Spleen (tissue), 11 donors: Measurements from ENCODE around the gene TMIE. TPM values are rescaled to one million over a fixed set of nuclear protein-coding genes. Genes with fewer than 3 reads are reported as not detected.
A peak's percentile ranks its signal among the peaks of the same experiment; 100 is the strongest.

Experiments
- DNase-seq: peaks from one replicate; pipeline ENCODE4 v3.0.0-alpha.2; 2020
- H3K27ac ChIP-seq, 8 donors: fragments of 200-600 bp; sonication (generic) in 7 of 8; 1 replicate in 4 of 8; 2 replicates in 4 of 8; pipeline versions ENCODE4 v1.5.0 to v1.8.0; 2016 to 2021; ENCODE audit warnings: inconsistent platforms in 4 of 8, mild to moderate bottlenecking in 4 of 8, moderate library complexity in 1 of 8
- H3K27me3 ChIP-seq, 7 donors: fragments of 200-600 bp; sonication (generic) in 6 of 7; replicated peaks in 1 of 7; 1 replicate in 4 of 7; 2 replicates in 3 of 7; pipeline versions ENCODE4 v1.5.0 to v1.8.0; 2016 to 2021; ENCODE audit warnings: inconsistent platforms in 3 of 7, mild to moderate bottlenecking in 1 of 7
- H3K36me3 ChIP-seq, 6 donors: fragments of 200-600 bp; sonication (generic) in 5 of 6; 1 replicate in 4 of 6; 2 replicates in 2 of 6; pipeline versions ENCODE4 v1.5.0 to v1.8.0; 2016 to 2021; ENCODE audit warnings: inconsistent platforms in 2 of 6
- H3K4me1 ChIP-seq, 6 donors: fragments of 200-600 bp; sonication (generic) in 5 of 6; 1 replicate in 3 of 6; 2 replicates in 3 of 6; pipeline versions ENCODE4 v1.5.0 to v1.8.0; 2016 to 2021; ENCODE audit warnings: inconsistent platforms in 3 of 6
- H3K4me3 ChIP-seq, 8 donors: fragments of 200-600 bp; sonication (generic) in 7 of 8; 1 replicate in 4 of 8; 2 replicates in 4 of 8; pipeline versions ENCODE4 v1.5.0 to v1.8.0; 2016 to 2021; ENCODE audit warnings: inconsistent platforms in 4 of 8, mild to moderate bottlenecking in 4 of 8, moderate library complexity in 2 of 8
- H3K9me3 ChIP-seq, 8 donors: fragments of 200-600 bp; sonication (generic) in 7 of 8; 1 replicate in 4 of 8; 2 replicates in 4 of 8; pipeline versions ENCODE4 v1.5.0 to v1.8.0; 2016 to 2021; ENCODE audit warnings: inconsistent platforms in 4 of 8
- CTCF ChIP-seq, 11 experiments: fragments of 200-600 bp in 7 of 11; fragments of 450-650 bp in 4 of 11; sonication (generic) in 4 of 11; IDR thresholded peaks in 8 of 11; conservative IDR thresholded peaks in 3 of 11; 1 replicate in 7 of 11; 2 replicates in 4 of 11; pipeline versions ENCODE4 v1.4.0 to v1.8.0; 2016 to 2021; ENCODE audit warnings: antibody characterized with exemption in 11 of 11, inconsistent platforms in 4 of 11, mild to moderate bottlenecking in 1 of 11
- POLR2A ChIP-seq, 3 donors: fragments of 450-650 bp; IDR thresholded peaks; one replicate each; pipeline ENCODE4 v1.5.1; 2017; ENCODE audit warnings: antibody characterized with exemption in 3 of 3, mild to moderate bottlenecking in 1 of 3
- POLR2AphosphoS5 ChIP-seq, 3 donors: sonication (generic); formaldehyde crosslinking; IDR thresholded peaks; one replicate each; pipeline ENCODE4 v1.5.1; 2017; ENCODE audit warnings: antibody characterized with exemption in 3 of 3
- WGBS, 5 donors: extraction: QIAGEN DNeasy Blood & Tissue Kit in 3 of 5; methylation state at CpG; one replicate each; pipeline versions ENCODE4 v1.1.5 to v1.1.7; 2013 to 2018; 5-methylcytosine and 5-hydroxymethylcytosine counted together
- intact Hi-C: fragments of 100-400 bp; cut with DNase I; formaldehyde crosslinking; loops from one replicate; pipeline ENCODE4 v1.15.0; 2023; ENCODE audit warnings: low total_unique reads
- polyA plus RNA-seq, 3 donors: library from polyadenylated mRNA; stranded (reverse); fragments of 200-250 nt; gene quantifications; one replicate each; pipeline ENCODE4 v1.2.1, GENCODE V29; 2013
- total RNA-seq, 7 donors: library from RNA; depleted of rRNA in 3 of 7; stranded (reverse); fragments of >200 nt in 3 of 7; fragmentation: NEBNext Ultra II Directional in 4 of 7; extraction: Animal tissue kit (Norgen Biotek cat#: 25700) in 4 of 7; gene quantifications; one replicate each; pipeline versions ENCODE4 v1.1.0 to v1.2.1, GENCODE V29; 2016 to 2021
- donor health status: healthy with polysubstance abuse.
- donor health status: DM: no; HTN: no; CAD: no; lungs with moderate emphysema.
- donor health status: DM: no; HTN: no; CAD: no.
- donor health status: Bipolar disorder and iron deficiency.
- donor health status: healthy.
- donor health status: DM: no; HTN: no; CAD: no.
- donor health status: DM: yes; HTN: yes; CAD: no.

TMIE gene
- total and polyA plus RNA-seq, 10 donors, result 0.23 to 1.6 (median 0.67) TPM; not detected in 2

DNA sequence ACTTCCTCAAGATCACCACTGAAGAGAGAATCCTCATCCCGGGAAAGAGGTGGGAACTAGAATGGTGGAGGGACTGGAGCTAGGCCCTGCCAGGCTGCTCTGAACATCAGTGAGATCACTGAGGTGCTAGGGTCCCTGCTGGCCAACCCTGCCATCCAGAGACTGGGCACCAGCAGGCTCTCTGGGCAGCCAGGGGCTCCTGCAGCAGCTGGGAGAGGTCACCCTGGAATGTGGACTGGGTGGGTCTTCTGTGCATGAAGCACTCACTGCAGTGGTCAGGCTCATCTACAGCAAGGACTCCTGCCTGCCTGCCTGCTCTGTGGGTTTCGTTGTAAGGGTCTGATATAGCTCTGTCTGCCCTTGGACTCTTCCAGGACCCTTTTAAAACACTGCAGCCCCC is 32.6 kb upstream of the TMIE start:
- Histone ChIP-seq H3K36me3 (peaks cover 0 to 23% (median 5%) of the 10 kb centered on the region in 6 donors), H3K27ac (no peak overlapping the region), H3K9me3 (no peaks in the 10 kb centered on the region), H3K27me3 (no peaks in the 10 kb centered on the region), H3K4me1 (peaks cover 0 to 11% (median 5%) of the 10 kb centered on the region in 6 donors), H3K4me3 (no peak overlapping the region)
- intact Hi-C loops, result no loop called here
- TF ChIP-seq CTCF (IDR thresholded peaks at IDR 0.05 in 8 of 11, conservative IDR thresholded peaks at IDR 0.05 in 3 of 11) (no peak), POLR2A (IDR thresholded peaks at IDR 0.05) (no peak), POLR2AphosphoS5 (IDR thresholded peaks at IDR 0.05) (no peak)
- 55 to 81% (median 68%) methylated on average over 2 of the region's 2 CpGs for WGBS, 5 donors
- peak; percentile 52 for DNase-seq

DNA sequence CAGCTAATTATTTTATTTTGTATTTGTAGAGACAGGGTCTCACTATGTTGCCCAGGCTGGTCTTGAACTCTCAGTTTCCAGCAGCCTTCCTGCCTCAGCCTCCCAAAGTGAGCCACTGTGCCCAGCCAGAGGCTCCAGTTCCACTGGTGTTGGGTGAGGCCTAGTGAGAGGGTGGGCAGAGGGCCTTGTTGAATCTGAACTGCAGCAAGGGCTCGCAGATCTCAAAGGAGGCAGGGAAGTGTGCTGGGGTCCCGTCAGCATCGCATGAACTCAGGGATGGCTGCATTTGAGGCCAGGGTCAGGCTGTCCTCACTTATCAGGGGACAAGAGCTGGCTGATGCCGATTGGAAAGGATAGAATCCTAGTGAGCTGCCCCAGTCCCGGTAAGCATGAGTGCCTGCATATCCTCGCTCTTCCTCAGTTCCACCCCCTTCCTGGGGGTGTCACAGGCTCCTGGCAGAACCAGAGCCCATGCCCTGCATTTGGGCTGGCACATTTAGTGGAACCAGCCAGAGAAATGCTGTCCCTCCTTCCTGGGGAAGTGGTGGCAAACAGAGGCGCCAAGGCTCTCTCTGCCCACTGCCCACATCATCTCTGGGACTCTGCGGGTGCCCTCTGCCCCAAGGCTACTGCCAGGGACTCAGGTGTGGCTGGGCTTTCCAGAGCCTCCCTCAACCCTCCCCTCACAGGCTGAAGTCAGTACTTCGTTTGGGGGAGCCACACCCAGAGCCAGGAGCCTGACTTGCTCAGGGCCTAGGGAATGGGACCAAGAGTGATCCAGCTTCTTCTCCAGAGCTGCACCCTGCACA is 31.8 kb upstream of the TMIE start:
- H3K36me3 ChIP-seq, result peaks cover 0 to 31% (median 8%) of the 10 kb centered on the region in 6 donors
- intact Hi-C loops, result no loop called here
- H3K27me3 ChIP-seq, result no peaks in the 10 kb centered on the region
- H3K27ac ChIP-seq, result peak overlapping the region in 1 of 8 donors; percentile 14
- no peaks in the 10 kb centered on the region for H3K9me3 ChIP-seq
- TF ChIP-seq CTCF (IDR thresholded peaks at IDR 0.05 in 8 of 11, conservative IDR thresholded peaks at IDR 0.05 in 3 of 11) (no peak), POLR2A (IDR thresholded peaks at IDR 0.05) (no peak), POLR2AphosphoS5 (IDR thresholded peaks at IDR 0.05) (no peak)
- 62 to 77% (median 72%) methylated on average over 3 to 9 of the region's 9 CpGs for WGBS, 5 donors
- H3K4me1 ChIP-seq, result peaks cover 0 to 4% (median 0%) of the 10 kb centered on the region in 6 donors
- DNase-seq, result peak; percentile 49
- H3K4me3 ChIP-seq, result no peak overlapping the region

GRCh38 chr3:46670000-46670890 is 30.9 kb upstream of the TMIE start:
- Histone ChIP-seq H3K4me1 (peaks cover 0 to 4% (median 0%) of the 10 kb centered on the region in 6 donors), H3K9me3 (no peaks in the 10 kb centered on the region), H3K4me3 (no peak overlapping the region), H3K36me3 (peaks cover 0 to 36% (median 8%) of the 10 kb centered on the region in 6 donors), H3K27me3 (no peaks in the 10 kb centered on the region), H3K27ac (peak overlapping the region in 1 of 8 donors; percentile 14)
- DNase-seq, result peak; percentile 42
- intact Hi-C loops, result no loop called here
- TF ChIP-seq POLR2AphosphoS5 (IDR thresholded peaks at IDR 0.05) (no peak), POLR2A (IDR thresholded peaks at IDR 0.05) (no peak), CTCF (IDR thresholded peaks at IDR 0.05 in 8 of 11, conservative IDR thresholded peaks at IDR 0.05 in 3 of 11) (no peak)
- WGBS, 5 donors, result 79 to 94% (median 81%) methylated on average over 11 to 17 of the region's 17 CpGs
